ENCODE results near the gene TCEAL8. TPM values are rescaled to one million over a fixed set of nuclear protein-coding genes. Genes with fewer than 3 reads are reported as not detected.

The TCEAL8 gene
- total RNA-seq, 1 experiment from 2014 or later = 64.9 TPM

DNA sequence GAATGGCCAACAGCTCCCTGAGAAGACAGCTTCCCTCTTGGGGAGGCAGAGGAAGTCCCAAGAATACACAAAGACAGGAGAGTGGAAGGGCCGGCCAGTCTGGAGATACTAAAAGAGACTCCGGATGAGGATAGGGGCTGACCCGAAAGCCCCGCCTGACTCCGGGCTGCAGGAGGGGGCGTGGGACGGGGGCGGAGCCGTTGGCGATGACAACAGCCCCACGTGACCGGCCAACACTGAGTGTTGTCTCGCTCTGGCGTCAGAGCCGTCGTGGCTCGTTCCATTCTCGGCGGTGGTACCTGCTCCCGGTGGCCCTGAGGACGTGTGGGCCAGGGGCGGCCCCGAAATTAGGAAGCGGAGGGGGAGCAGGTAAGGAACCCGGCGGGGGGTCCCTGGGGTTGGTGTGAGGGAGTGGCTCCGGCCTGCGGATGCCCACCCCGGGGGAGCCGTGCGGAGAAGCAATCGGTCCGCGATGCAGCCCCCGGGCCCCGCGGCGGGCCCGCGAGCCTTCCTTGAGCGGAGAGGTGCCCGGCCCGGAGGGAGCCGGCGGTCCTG lies 40.0 kb downstream of the TCEAL8 start, which contains the start of gene BEX4:
TSS of gene BEX4 (plus strand) at position 239 of the 555 bp plus-strand sequence. CDS start 1,046 bp downstream, outside the sequence.
- DNase-seq (ENCODE audit: low spot score) = no peak

- DNase-seq (ENCODE audit: low spot score) = no peak
Measured at GRCh38 chrX:103212749-103213457, 42.1 kb downstream of the TCEAL8 start.

DNA sequence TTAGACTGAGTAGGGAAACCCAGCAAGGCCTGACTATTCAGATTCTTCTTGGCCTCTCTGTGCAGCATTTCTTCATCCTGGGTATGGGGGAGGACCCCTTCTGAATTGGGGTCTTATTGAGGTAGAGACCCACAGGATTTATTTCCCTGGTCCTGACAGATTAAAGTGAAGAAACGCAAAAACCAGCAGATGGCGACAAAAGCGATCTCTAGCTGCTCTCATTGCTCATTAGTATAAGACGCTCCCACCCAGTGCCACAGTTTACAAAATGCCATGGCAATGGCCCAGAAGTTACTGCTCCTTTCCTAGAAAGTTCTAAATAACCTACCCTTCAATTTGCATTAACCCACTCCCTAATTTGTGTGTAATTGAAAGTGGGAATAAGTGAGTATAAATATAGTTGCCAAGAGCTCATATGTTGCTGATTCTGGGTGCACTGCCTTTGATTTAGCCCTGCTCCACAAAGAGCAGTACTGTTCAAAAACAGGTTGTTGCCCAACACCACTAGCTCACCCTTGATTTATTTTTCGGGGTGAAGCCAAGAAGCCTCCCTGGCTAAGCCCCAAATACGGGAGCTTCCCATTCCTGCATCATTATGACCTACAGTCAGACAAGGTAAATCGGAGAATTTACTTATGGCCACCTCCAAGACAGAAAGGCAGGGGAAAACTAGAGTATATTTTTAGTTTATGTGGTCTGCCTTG lies 43.8 kb downstream of the TCEAL8 start:
- DNase-seq (ENCODE audit: low spot score) = peak; percentile 2

DNA sequence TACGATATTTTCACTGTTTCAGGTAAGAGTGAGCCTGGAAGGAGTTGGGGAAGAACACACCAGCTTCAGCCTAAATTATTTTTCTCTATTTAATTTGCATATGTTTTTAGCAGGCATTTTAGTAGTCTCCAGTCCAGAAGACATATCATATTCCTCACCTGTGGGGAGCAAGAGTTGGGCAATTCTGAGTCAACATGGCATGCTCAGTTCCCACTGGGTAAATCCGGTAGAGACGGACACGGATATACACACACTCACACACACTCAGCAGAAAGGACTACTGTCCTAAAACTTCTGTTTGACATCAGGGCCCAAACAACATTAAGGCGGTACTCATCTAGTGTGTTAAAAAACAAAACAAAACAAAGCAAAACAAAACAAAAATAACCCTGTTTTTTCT lies 44.9 kb downstream of the TCEAL8 start:
- DNase-seq (ENCODE audit: low spot score) = no peak

Other genes with a start within 250 kb of the TCEAL8 start
- gene BEX1, start 191.0 kb downstream of the TCEAL8 start, total RNA-seq (2014; rRNA removed; shearing (Covaris generic)) = 22.1 and 35.8 TPM in 2 replicates
- 0.38 and 1.6 TPM in 2 replicates for gene NXF3, start 162.0 kb downstream of the TCEAL8 start, total RNA-seq (2014; rRNA removed; shearing (Covaris generic))
- 1.2 TPM in 1 of 2 replicates, not detected in the other for gene BEX4, start 40.0 kb downstream of the TCEAL8 start, total RNA-seq (2014; rRNA removed; shearing (Covaris generic))
- gene TCEAL5, start 21.6 kb upstream of the TCEAL8 start, total RNA-seq (2014; rRNA removed; shearing (Covaris generic)) = not detected in 2 replicates
- 0.76 and 2.6 TPM in 2 replicates for gene BEX2, start 55.8 kb upstream of the TCEAL8 start, total RNA-seq (2014; rRNA removed; shearing (Covaris generic))
- gene TCEAL7, start 75.1 kb upstream of the TCEAL8 start, total RNA-seq (2014; rRNA removed; shearing (Covaris generic)) = 16.6 and 29.0 TPM in 2 replicates
- 166 and 199 TPM in 2 replicates for gene TCEAL9, start 101.4 kb upstream of the TCEAL8 start, total RNA-seq (2014; rRNA removed; shearing (Covaris generic))
- gene BEX3, start 121.4 kb upstream of the TCEAL8 start, total RNA-seq (2014; rRNA removed; shearing (Covaris generic)) = 187 and 228 TPM in 2 replicates

Measured in A172 (cell line).